CD4-positive, alpha-beta T cell treated with Interleukin-2 at 100 ng/mL for 4 hours (primary cell): ENCODE results near the gene RNF128.
"Not testable (repeated sequence)": the region's sequence is repeated elsewhere in the genome, so short reads cannot be mapped to it uniquely, and the experiment has no call there.

Experiments used
- DNase-seq: peaks from one replicate; pipeline ENCODE4 v3.0.0-alpha.2; 2020; ENCODE audit warnings: low spot score

The RNF128 gene

GRCh38 chrX:106748377-106748776 lies 21.9 kb downstream of the RNF128 start:
- DNase-seq = no peak

DNA sequence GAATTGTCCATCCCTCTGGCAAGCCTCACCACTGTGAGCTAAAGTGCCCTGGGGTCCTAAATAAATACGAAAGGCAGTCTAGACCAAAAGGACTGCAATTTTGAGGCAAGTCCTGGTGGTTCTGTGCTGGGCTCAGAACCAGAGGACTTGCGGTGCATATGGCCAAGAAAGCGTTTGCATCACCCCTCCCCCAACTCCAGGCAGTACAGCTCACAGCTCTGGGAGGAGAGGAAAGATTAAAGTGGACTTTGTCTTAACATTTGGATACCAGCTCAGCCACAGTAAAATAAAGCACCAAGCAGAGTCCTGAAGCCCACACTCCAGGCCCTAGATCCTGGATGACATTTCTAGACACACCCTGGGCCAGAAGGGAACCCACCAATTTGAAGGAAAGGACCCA lies 24.9 kb downstream of the RNF128 start:
- DNase-seq = no peak

- no peak for DNase-seq
Observed at GRCh38 chrX:106752101-106752678, 25.7 kb downstream of the RNF128 start.

GRCh38 chrX:106769288-106769687 lies 42.8 kb downstream of the RNF128 start:
- not testable (repeated sequence) for DNase-seq

DNA sequence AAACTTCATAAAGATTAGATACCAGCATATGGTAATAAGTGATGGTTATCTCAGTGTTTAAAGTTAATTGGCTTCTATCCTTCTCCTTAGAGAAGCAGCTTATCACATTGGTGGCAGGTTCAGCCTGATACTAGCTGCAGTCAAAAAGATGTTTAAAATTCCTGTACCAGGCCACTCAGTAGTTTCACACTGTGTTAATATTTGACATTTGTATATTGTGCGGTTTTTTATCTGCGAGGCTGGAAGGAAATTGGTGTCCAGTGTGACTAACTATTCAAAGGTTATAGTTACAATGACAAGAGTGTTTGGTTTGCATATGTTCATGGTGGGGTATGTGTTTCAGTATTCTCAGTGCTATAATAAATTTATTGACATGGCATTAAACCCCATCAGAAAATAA lies 48.5 kb downstream of the RNF128 start:
- no peak for DNase-seq

DNA sequence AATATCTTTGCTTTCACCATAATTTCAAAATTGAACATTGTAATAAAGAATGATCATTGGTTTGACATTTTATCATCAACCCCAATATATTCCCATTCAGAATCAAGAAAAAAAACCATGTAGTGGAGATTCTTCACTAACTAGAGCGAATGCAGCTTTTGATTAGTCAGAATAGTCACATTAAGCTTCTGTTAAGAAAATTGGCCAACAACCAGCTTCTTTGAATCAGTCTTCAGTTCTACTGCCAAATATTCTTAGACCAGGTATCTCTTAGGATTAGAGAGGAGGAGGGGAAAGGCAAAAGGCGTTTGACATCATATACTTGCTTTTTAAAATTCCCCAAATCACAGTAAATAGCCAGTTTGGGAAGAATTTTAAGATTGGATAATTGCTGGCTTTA lies 53.8 kb downstream of the RNF128 start:
- no peak for DNase-seq

- DNase-seq = no peak
Observed at GRCh38 chrX:106780664-106781377, 54.3 kb downstream of the RNF128 start.

DNA sequence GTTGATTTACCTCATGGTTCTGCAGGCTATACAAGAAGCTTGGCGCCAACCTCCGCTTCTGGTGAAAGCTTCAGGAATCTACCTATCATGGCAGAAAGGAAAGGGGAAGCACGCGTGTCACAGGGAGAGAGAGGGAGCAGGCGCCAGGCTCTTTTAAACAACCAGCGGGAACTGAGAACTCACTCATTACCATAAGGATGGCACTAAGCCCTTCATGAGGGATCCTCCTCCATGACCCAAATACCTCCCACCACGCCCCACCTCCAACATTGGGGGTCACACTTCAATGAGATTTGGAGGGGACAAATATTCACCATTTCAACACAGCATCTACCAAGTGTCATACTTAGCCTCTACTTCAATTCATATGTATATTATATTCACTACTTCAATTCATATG lies 57.2 kb downstream of the RNF128 start:
- DNase-seq = no peak

GRCh38 chrX:106791495-106791894 lies 65.0 kb downstream of the RNF128 start:
- peak; percentile 1 for DNase-seq

GRCh38 chrX:106802063-106802387 lies 75.5 kb downstream of the RNF128 start:
- no peak for DNase-seq

GRCh38 chrX:106802388-106803275 lies 76.1 kb downstream of the RNF128 start, which contains the start of gene TBC1D8B:
Gene TBC1D8B (plus strand): TSS chrX:106802673. CDS start chrX:106802854, 181 bp downstream.
- peak; percentile 44 for DNase-seq

GRCh38 chrX:106811131-106811910 lies 84.8 kb downstream of the RNF128 start:
- DNase-seq = no peak

DNA sequence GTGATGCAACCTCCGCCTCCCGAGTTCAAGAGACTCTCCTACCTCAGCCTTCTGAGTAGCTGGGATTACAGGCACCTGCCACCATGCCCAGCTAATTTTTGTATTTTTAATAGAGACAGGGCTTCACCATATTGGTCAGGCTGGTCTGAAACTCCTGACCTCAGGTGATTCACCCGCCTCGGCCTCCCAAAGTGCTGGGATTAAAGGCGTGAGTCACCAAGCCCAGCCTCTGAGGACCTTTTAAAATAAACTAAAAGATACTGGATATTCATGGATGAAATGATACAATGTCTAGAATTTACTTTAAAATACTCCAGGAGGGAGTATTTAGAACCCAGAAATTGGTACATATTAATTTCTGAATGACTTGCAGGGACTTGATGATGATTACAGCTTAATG lies 86.4 kb downstream of the RNF128 start:
- DNase-seq = not testable (repeated sequence)

DNA sequence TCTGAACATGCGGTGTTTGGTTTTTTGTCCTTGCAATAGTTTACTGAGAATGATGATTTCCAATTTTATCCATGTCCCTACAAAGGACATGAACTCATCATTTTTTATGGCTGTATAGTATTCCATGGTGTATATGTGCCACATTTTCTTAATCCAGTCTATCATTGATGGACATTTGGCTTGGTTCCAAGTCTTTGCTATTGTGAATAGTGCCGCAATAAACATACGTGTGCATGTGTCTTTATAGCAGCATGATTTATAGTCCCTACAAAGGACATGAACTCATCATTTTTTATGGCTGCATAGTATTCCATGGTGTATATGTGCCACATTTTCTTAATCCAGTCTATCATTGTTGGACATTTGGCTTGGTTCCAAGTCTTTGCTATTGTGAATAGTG lies 87.6 kb downstream of the RNF128 start:
- DNase-seq = not testable (repeated sequence)
